GM18502 (cell line): Measurements from ENCODE around the gene SEH1L.
"Not testable (repeated sequence)": the region's sequence is repeated elsewhere in the genome, so short reads cannot be mapped to it uniquely, and the experiment has no call there.

Experiments used
- ATAC-seq: cut with Tn5 transposase; IDR thresholded peaks from one replicate; pipeline ENCODE4 v1.9.1; 2021; ENCODE audit warnings: mild to moderate bottlenecking; ENCODE audit not compliant: unreplicated experiment, poor library complexity

Gene SEH1L

GRCh38 chr18:12934454-12935071 is 13.2 kb upstream of the SEH1L start:
- no peak for ATAC-seq

- no peak for ATAC-seq
These were observed 8.6 kb upstream of the SEH1L start for GRCh38 chr18:12939162-12939561.

- no peak for ATAC-seq
These were observed 4.6 kb upstream of the SEH1L start for GRCh38 chr18:12943215-12943614.

GRCh38 chr18:12944709-12945108 is 3.1 kb upstream of the SEH1L start:
- ATAC-seq = no peak

GRCh38 chr18:12946549-12947284 is 1.1 kb upstream of the SEH1L start:
- ATAC-seq = peak; percentile 7

- ATAC-seq = peak; percentile 74
These were observed 416 bp downstream of the SEH1L start for GRCh38 chr18:12948050-12948804.

GRCh38 chr18:12958478-12958877 is 10.7 kb downstream of the SEH1L start:
- no peak for ATAC-seq

GRCh38 chr18:12960395-12960794 is 12.6 kb downstream of the SEH1L start:
- no peak for ATAC-seq

GRCh38 chr18:12960853-12961397 is 13.1 kb downstream of the SEH1L start:
- no peak for ATAC-seq

- no peak for ATAC-seq
These were observed 15.3 kb downstream of the SEH1L start for GRCh38 chr18:12963069-12963468.

- ATAC-seq = no peak
These were observed 20.3 kb downstream of the SEH1L start for GRCh38 chr18:12968115-12968514.

GRCh38 chr18:12968619-12969018 is 20.8 kb downstream of the SEH1L start:
- ATAC-seq = no peak

GRCh38 chr18:12973562-12974213 is 25.9 kb downstream of the SEH1L start:
- ATAC-seq = no peak

GRCh38 chr18:12975488-12975887 is 27.7 kb downstream of the SEH1L start:
- ATAC-seq = no peak

- ATAC-seq = no peak
These were observed 28.5 kb downstream of the SEH1L start for GRCh38 chr18:12976305-12976704.

GRCh38 chr18:12980065-12980464 is 32.3 kb downstream of the SEH1L start:
- not testable (repeated sequence) for ATAC-seq

- ATAC-seq = no peak
These were observed 41.7 kb downstream of the SEH1L start for GRCh38 chr18:12989397-12990122.

- no peak for ATAC-seq
These were observed 42.3 kb downstream of the SEH1L start for GRCh38 chr18:12990123-12990475.

- ATAC-seq = no peak
These were observed 42.8 kb downstream of the SEH1L start for GRCh38 chr18:12990641-12990966.
